ENCODE measurements around the gene HDAC4.

DNA sequence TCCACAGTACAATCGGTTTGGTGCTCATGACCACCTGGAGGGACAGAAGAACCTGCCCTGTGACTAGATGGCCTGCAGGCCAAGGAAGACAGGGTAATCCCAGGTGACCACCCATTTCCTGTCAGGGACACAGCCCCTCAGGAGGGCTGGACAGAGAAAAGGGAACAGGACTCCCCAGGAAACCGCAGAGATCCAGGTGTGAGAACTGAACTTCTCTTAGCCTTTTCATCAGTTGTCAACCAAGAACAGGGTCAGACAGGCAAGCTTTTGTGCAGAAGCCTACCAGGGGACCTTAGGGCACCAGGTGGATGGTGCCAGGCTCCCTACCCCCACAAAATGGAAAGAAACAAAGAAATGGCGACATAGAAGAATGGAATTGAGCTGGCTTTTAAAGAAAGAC, 132.3 kb downstream of the HDAC4 start:
- TF ChIP-seq, protein P1, sequence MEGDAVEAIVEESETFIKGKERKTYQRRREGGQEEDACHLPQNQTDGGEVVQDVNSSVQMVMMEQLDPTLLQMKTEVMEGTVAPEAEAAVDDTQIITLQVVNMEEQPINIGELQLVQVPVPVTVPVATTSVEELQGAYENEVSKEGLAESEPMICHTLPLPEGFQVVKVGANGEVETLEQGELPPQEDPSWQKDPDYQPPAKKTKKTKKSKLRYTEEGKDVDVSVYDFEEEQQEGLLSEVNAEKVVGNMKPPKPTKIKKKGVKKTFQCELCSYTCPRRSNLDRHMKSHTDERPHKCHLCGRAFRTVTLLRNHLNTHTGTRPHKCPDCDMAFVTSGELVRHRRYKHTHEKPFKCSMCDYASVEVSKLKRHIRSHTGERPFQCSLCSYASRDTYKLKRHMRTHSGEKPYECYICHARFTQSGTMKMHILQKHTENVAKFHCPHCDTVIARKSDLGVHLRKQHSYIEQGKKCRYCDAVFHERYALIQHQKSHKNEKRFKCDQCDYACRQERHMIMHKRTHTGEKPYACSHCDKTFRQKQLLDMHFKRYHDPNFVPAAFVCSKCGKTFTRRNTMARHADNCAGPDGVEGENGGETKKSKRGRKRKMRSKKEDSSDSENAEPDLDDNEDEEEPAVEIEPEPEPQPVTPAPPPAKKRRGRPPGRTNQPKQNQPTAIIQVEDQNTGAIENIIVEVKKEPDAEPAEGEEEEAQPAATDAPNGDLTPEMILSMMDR (IDR thresholded peaks at IDR 0.05): no peak
- no peak for TF ChIP-seq EP300 (IDR thresholded peaks at IDR 0.05)
- TF ChIP-seq POLR2A (IDR thresholded peaks at IDR 0.05; ENCODE audit: low read length): no peak

All from A549 (cell line).